ENCODE data around the gene HSH2D. TPM values are rescaled to one million over a fixed set of nuclear protein-coding genes. Genes with fewer than 3 reads are reported as not detected.

HSH2D gene
- total and polyA plus RNA-seq, 9 of the 15 experiments (the other 6 are each of a cell fraction or from before 2014, with no cell fraction given), result 0.03 to 1.1 (median 0.35) TPM; not detected in 1

GRCh38 chr19:16197622-16198369 lies 54.3 kb downstream of the HSH2D start, which contains the start of gene AP1M1 (continued):
- no peak for TF ChIP-seq ZNF511 (CRISPR knock-in tag; IDR thresholded peaks at IDR 0.05)
- TF ChIP-seq MEF2D (tag; conservative IDR thresholded peaks at IDR 0.05; ENCODE audit: low read depth), result no peak
- TF ChIP-seq, protein P1, sequence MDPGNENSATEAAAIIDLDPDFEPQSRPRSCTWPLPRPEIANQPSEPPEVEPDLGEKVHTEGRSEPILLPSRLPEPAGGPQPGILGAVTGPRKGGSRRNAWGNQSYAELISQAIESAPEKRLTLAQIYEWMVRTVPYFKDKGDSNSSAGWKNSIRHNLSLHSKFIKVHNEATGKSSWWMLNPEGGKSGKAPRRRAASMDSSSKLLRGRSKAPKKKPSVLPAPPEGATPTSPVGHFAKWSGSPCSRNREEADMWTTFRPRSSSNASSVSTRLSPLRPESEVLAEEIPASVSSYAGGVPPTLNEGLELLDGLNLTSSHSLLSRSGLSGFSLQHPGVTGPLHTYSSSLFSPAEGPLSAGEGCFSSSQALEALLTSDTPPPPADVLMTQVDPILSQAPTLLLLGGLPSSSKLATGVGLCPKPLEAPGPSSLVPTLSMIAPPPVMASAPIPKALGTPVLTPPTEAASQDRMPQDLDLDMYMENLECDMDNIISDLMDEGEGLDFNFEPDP (CRISPR knock-in tag; IDR thresholded peaks at IDR 0.05), result no peak
- no peak for TF ChIP-seq E4F1 (CRISPR knock-in tag; IDR thresholded peaks at IDR 0.05; ENCODE audit: borderline replicate concordance)
- no peak for TF ChIP-seq ZNF512 (tag; IDR thresholded peaks at IDR 0.05)
- TF ChIP-seq ZNF12 (CRISPR knock-in tag; IDR thresholded peaks at IDR 0.05), result no peak
- TF ChIP-seq ZNF263 (CRISPR knock-in tag; IDR thresholded peaks at IDR 0.05; ENCODE audit: borderline replicate concordance), result no peak
- TF ChIP-seq NONO (IDR thresholded peaks at IDR 0.05; ENCODE audit: low read depth in 2 of 2, low read length in 1 of 2), result no peak
- no peak for TF ChIP-seq TSC22D4 (tag; IDR thresholded peaks at IDR 0.05)
- no peak; the same call in 1 of the 2 replicates for TF ChIP-seq LEF1 (IDR thresholded peaks at IDR 0.05)
- TF ChIP-seq ZFP30 (CRISPR knock-in tag; IDR thresholded peaks at IDR 0.05; ENCODE audit: borderline replicate concordance), result no peak
- no peak for TF ChIP-seq CREB5 (CRISPR knock-in tag; IDR thresholded peaks at IDR 0.05)
- no peak for TF ChIP-seq HDAC6 (IDR thresholded peaks at IDR 0.05; ENCODE audit: low read depth, low read length)
- peak; percentile 71 for TF ChIP-seq CXXC5 (CRISPR knock-in tag; IDR thresholded peaks at IDR 0.05)
- no peak for TF ChIP-seq DNMT1 (IDR thresholded peaks at IDR 0.05)
- TF ChIP-seq C11orf30 (IDR thresholded peaks at IDR 0.05; ENCODE audit: low read depth), result peak; percentile 37; the same call in 1 of the 2 replicates
- no peak for TF ChIP-seq MYNN (IDR thresholded peaks at IDR 0.05)
- TF ChIP-seq MYNN (CRISPR knock-in tag; IDR thresholded peaks at IDR 0.05), result peak; percentile 67; the same call in 1 of the 2 replicates
- TF ChIP-seq, protein P2, sequence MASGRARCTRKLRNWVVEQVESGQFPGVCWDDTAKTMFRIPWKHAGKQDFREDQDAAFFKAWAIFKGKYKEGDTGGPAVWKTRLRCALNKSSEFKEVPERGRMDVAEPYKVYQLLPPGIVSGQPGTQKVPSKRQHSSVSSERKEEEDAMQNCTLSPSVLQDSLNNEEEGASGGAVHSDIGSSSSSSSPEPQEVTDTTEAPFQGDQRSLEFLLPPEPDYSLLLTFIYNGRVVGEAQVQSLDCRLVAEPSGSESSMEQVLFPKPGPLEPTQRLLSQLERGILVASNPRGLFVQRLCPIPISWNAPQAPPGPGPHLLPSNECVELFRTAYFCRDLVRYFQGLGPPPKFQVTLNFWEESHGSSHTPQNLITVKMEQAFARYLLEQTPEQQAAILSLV (tag; IDR thresholded peaks at IDR 0.05), result no peak

All from K562 (cell line).